HL-60 (cell line): ENCODE measurements around the gene ATP8A1.
A peak's percentile ranks its signal among the peaks of the same experiment; 100 is the strongest.

Experiments used
- DNase-seq, 2 experiments: peaks; one replicate each; pipeline ENCODE4 v3.0.0-alpha.2; 2010 to 2020; ENCODE audit warnings: low read depth in 1 of 2, low spot score in 1 of 2
- H3K27ac ChIP-seq: fragments of 250-450 bp; sonication (Bioruptor Pico); replicated peaks from 2 replicates; pipeline ENCODE4 v1.5.1; 2020; ENCODE audit warnings: mild to moderate bottlenecking, moderate library complexity
- H3K27me3 ChIP-seq: fragments of 250-450 bp; sonication (Bioruptor Pico); 2 replicates; pipeline ENCODE4 v1.5.1; 2021; ENCODE audit warnings: mild to moderate bottlenecking, moderate library complexity; ENCODE audit not compliant: insufficient read depth, poor library complexity, severe bottlenecking
- H3K4me3 ChIP-seq: replicated peaks from 2 replicates; pipeline ENCODE4 v1.5.1; 2011; ENCODE audit warnings: mild to moderate bottlenecking, control low read depth, low read length; ENCODE audit not compliant: insufficient read depth
- GABPA ChIP-seq: IDR thresholded peaks from 2 replicates; pipeline ENCODE4 v1.6.1; 2012; ENCODE audit warnings: low read depth
- POLR2AphosphoS5 ChIP-seq: IDR thresholded peaks from 2 replicates; pipeline ENCODE4 v1.6.1; 2012; ENCODE audit warnings: low read depth
- SPI1 ChIP-seq: IDR thresholded peaks from 2 replicates; pipeline ENCODE4 v1.6.1; 2012; ENCODE audit warnings: low read depth, mild to moderate bottlenecking, borderline replicate concordance
- TF ChIP-seq, protein P1 (sequence below): IDR thresholded peaks from 2 replicates; pipeline ENCODE4 v1.6.1; 2012; ENCODE audit warnings: low read depth; ENCODE audit not compliant: insufficient replicate concordance
- TF ChIP-seq, protein P2 (sequence below): IDR thresholded peaks from one replicate; pipeline ENCODE4 v1.5.1; 2011; ENCODE audit warnings: low read length, control low read depth, inconsistent platforms; ENCODE audit not compliant: insufficient read depth

The ATP8A1 gene

DNA sequence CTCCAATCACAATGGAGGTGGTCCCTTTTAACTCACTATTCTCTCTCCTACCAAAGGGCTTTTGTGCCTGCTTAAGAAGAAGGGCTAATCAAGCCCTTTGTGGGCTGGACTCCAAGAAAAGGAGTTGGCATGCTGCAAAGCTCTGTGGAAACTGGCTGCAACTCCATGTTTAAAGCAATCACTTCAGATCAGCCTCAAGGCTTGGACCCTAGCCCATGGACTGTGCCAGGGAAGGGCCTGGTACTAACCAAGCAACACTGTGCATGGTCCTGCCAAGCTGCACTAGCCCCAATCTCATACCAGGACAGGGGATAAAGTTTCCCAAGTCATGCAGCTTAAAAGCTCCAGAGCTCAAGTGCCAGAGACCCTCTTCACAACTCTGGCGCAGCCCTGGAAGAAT lies 86.7 kb downstream of the ATP8A1 start:
- TF ChIP-seq GABPA (no peak), SPI1 (no peak), POLR2AphosphoS5 (no peak)
- TF ChIP-seq, protein P1, sequence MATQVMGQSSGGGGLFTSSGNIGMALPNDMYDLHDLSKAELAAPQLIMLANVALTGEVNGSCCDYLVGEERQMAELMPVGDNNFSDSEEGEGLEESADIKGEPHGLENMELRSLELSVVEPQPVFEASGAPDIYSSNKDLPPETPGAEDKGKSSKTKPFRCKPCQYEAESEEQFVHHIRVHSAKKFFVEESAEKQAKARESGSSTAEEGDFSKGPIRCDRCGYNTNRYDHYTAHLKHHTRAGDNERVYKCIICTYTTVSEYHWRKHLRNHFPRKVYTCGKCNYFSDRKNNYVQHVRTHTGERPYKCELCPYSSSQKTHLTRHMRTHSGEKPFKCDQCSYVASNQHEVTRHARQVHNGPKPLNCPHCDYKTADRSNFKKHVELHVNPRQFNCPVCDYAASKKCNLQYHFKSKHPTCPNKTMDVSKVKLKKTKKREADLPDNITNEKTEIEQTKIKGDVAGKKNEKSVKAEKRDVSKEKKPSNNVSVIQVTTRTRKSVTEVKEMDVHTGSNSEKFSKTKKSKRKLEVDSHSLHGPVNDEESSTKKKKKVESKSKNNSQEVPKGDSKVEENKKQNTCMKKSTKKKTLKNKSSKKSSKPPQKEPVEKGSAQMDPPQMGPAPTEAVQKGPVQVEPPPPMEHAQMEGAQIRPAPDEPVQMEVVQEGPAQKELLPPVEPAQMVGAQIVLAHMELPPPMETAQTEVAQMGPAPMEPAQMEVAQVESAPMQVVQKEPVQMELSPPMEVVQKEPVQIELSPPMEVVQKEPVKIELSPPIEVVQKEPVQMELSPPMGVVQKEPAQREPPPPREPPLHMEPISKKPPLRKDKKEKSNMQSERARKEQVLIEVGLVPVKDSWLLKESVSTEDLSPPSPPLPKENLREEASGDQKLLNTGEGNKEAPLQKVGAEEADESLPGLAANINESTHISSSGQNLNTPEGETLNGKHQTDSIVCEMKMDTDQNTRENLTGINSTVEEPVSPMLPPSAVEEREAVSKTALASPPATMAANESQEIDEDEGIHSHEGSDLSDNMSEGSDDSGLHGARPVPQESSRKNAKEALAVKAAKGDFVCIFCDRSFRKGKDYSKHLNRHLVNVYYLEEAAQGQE: no peak
- TF ChIP-seq, protein P2, sequence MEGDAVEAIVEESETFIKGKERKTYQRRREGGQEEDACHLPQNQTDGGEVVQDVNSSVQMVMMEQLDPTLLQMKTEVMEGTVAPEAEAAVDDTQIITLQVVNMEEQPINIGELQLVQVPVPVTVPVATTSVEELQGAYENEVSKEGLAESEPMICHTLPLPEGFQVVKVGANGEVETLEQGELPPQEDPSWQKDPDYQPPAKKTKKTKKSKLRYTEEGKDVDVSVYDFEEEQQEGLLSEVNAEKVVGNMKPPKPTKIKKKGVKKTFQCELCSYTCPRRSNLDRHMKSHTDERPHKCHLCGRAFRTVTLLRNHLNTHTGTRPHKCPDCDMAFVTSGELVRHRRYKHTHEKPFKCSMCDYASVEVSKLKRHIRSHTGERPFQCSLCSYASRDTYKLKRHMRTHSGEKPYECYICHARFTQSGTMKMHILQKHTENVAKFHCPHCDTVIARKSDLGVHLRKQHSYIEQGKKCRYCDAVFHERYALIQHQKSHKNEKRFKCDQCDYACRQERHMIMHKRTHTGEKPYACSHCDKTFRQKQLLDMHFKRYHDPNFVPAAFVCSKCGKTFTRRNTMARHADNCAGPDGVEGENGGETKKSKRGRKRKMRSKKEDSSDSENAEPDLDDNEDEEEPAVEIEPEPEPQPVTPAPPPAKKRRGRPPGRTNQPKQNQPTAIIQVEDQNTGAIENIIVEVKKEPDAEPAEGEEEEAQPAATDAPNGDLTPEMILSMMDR: no peak
- DNase-seq: no peak
- no peak overlapping the region for H3K27ac ChIP-seq

DNA sequence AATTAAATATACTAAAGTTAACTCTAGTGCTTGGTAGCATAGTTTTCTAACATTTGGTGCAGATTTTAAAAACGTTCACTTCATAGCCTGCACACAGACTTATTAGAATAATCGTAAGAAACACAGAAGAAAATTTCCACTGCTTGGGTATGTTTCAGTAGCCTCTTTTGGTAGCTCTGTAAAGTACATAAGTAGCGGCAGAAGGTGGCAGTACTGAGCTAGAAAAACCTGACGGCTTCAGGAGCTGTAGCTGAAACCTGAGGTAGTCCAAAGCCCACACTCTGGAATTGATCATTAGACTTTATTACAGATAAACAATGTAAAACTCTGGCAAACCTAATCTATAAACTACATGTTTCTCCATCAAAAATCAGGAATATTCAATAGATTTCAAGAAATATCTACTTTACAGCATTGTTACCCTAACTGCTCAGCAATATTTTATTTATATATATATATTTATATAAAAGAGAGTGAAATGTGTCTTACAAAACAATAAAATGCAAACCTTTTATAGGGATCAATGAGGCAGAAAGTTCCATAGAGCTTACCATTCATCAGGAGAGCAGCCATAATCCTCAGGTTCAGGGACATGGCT lies 88.2 kb downstream of the ATP8A1 start:
- H3K27me3 ChIP-seq: no peaks in the 10 kb centered on the region
- TF ChIP-seq, protein P2: peak; percentile 51
- no peak for TF ChIP-seq SPI1
- H3K27ac ChIP-seq: no peak overlapping the region
- H3K4me3 ChIP-seq: no peak overlapping the region
- peak; percentile 14 to 51 for DNase-seq

More for the DNA sequence above, 86.7 kb downstream of the ATP8A1 start:
- Histone ChIP-seq H3K27me3 (no peaks in the 10 kb centered on the region), H3K4me3 (no peak overlapping the region)

DNA sequence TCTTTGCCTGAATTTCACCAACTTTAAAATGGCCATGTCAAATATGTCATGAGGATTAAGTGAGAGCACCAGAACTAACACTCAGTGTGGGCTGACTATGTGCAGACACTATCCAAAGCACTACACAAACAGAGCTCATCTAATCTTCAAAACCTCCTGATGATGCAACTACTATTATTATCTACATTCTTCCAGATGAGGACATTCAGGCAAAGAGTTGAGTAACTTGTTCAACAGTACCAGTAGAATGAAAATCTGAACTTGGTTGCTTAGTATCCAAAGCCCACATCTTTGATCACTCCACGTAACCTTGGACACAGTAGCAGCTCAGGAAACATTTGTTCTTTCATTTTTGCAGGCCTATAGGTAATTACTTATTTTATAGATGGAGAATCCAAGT lies 90.1 kb downstream of the ATP8A1 start:
- H3K27me3 ChIP-seq: no peaks in the 10 kb centered on the region
- TF ChIP-seq, protein P2: no peak
- TF ChIP-seq POLR2AphosphoS5: no peak
- TF ChIP-seq SPI1: no peak
- TF ChIP-seq, protein P1: no peak
- TF ChIP-seq GABPA: no peak
- H3K27ac ChIP-seq: no peak overlapping the region
- H3K4me3 ChIP-seq: no peak overlapping the region
- no peak for DNase-seq

DNA sequence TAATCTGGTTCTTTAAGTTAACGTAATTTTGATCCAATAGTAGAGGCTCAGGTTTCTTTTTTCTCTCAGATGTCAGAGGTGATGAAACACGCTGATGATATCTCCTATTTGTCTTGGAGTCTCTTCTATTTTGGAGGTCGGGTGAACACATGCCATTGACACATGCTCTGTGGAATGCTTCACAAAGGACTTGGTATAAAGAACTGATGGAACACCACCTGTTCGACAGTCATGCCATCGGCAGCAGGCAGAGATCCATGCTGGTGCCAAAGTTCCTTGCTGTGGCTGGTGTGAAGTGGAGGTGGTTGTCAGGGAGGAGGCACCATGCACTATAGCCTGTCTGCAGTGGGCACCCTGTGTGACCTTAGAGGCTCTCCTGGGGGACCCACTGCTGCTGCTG lies 94.9 kb downstream of the ATP8A1 start:
- H3K27ac ChIP-seq: no peak overlapping the region
- TF ChIP-seq POLR2AphosphoS5 (no peak), GABPA (no peak)
- TF ChIP-seq, protein P1: no peak
- TF ChIP-seq, protein P2: no peak
- no peak overlapping the region for H3K4me3 ChIP-seq
- DNase-seq: no peak
- no peaks in the 10 kb centered on the region for H3K27me3 ChIP-seq
